ENCODE data around the gene ZNF766. TPM values are rescaled to one million over a fixed set of nuclear protein-coding genes. Genes with fewer than 3 reads are reported as not detected.

ZNF766 gene
- total RNA-seq, 2 experiments from 2014 or later, result 39.3 to 43.2 TPM

GRCh38 chr19:52230685-52231084, 38.7 kb upstream of the ZNF766 start:
- intact Hi-C loops (cut with DNase I, micrococcal nuclease), result no loop called here
- Mint-ChIP-seq H3K27ac (peak overlapping the region; percentile 45), H3K4me1 (ENCODE audit: low read depth) (no peaks in the 10 kb centered on the region), H3K9me3 (no peaks in the 10 kb centered on the region), H3K4me3 (no peak overlapping the region), H3K36me3 (ENCODE audit: low read depth) (peaks cover 32% of the 10 kb centered on the region), H3K27me3 (no peaks in the 10 kb centered on the region)
- H3K36me3 ChIP-seq (ENCODE audit: insufficient read depth, low read length), result peaks cover 27% of the 10 kb centered on the region
- H3K27ac ChIP-seq (ENCODE audit: low read depth in 1 of 2, low read length in 2 of 2), result no peak overlapping the region
- no peaks in the 10 kb centered on the region for H3K9me3 ChIP-seq (ENCODE audit: control insufficient read depth in 1 of 2, insufficient read depth in 1 of 2, low read length in 2 of 2)
- TF ChIP-seq CTCF (IDR thresholded peaks at IDR 0.05), result no peak
- ChIA-PET POLR2A (interaction anchor here (1.5 kb wide), 1 partner anchor 41 kb away, joined by 4 read pairs; the partner anchor contains the start of gene PPP2R1A), CTCF (no interaction called here)
- no peaks in the 10 kb centered on the region for H3K27me3 ChIP-seq (ENCODE audit: control insufficient read depth in 1 of 2, insufficient read depth in 2 of 2, low read length in 2 of 2)
- no peak overlapping the region for H3K4me3 ChIP-seq (ENCODE audit: low read length)
- ATAC-seq (ENCODE audit: poor library complexity), result no peak
- H3K4me1 ChIP-seq (ENCODE audit: insufficient read depth, low read length), result no peaks in the 10 kb centered on the region
- DNase-seq, result no peak

- ATAC-seq (ENCODE audit: poor library complexity), result no peak
- H3K27ac ChIP-seq (ENCODE audit: low read depth in 1 of 2, low read length in 2 of 2), result no peak overlapping the region
- no peak overlapping the region for H3K4me3 ChIP-seq (ENCODE audit: low read length)
- POLR2A ChIA-PET, result interaction anchor here (1.5 kb wide), 1 partner anchor 42 kb away, joined by 4 read pairs; the partner anchor contains the start of gene PPP2R1A
- peaks cover 26% of the 10 kb centered on the region for H3K36me3 Mint-ChIP-seq (ENCODE audit: low read depth)
- no peak overlapping the region for H3K4me3 Mint-ChIP-seq
- CTCF ChIA-PET, result no interaction called here
- no peak for DNase-seq
- H3K27me3 Mint-ChIP-seq, result no peaks in the 10 kb centered on the region
- no peak for TF ChIP-seq CTCF (IDR thresholded peaks at IDR 0.05)
- H3K9me3 Mint-ChIP-seq, result no peaks in the 10 kb centered on the region
- intact Hi-C loops (cut with DNase I, micrococcal nuclease), result no loop called here
- H3K4me1 Mint-ChIP-seq (ENCODE audit: low read depth), result no peaks in the 10 kb centered on the region
- H3K27me3 ChIP-seq (ENCODE audit: control insufficient read depth in 1 of 2, insufficient read depth in 2 of 2, low read length in 2 of 2), result no peaks in the 10 kb centered on the region
- H3K27ac Mint-ChIP-seq, result peak overlapping the region; percentile 45
- no peaks in the 10 kb centered on the region for H3K9me3 ChIP-seq (ENCODE audit: control insufficient read depth in 1 of 2, insufficient read depth in 1 of 2, low read length in 2 of 2)
- H3K36me3 ChIP-seq (ENCODE audit: insufficient read depth, low read length), result peaks cover 21% of the 10 kb centered on the region
- H3K4me1 ChIP-seq (ENCODE audit: insufficient read depth, low read length), result no peaks in the 10 kb centered on the region
Observed at GRCh38 chr19:52231154-52231910, 38.1 kb upstream of the ZNF766 start.

GRCh38 chr19:52234406-52234805, 35.0 kb upstream of the ZNF766 start:
- no peak overlapping the region for H3K27ac ChIP-seq (ENCODE audit: low read depth in 1 of 2, low read length in 2 of 2)
- H3K4me3 Mint-ChIP-seq, result no peak overlapping the region
- H3K4me1 Mint-ChIP-seq (ENCODE audit: low read depth), result no peaks in the 10 kb centered on the region
- H3K9me3 ChIP-seq (ENCODE audit: control insufficient read depth in 1 of 2, insufficient read depth in 1 of 2, low read length in 2 of 2), result no peaks in the 10 kb centered on the region
- intact Hi-C loops (cut with DNase I, micrococcal nuclease), result no loop called here
- H3K27me3 Mint-ChIP-seq, result no peaks in the 10 kb centered on the region
- ATAC-seq (ENCODE audit: poor library complexity) (no peak), DNase-seq (no peak)
- no peaks in the 10 kb centered on the region for H3K27me3 ChIP-seq (ENCODE audit: control insufficient read depth in 1 of 2, insufficient read depth in 2 of 2, low read length in 2 of 2)
- no peak for TF ChIP-seq CTCF (IDR thresholded peaks at IDR 0.05)
- H3K36me3 Mint-ChIP-seq (ENCODE audit: low read depth), result no peaks in the 10 kb centered on the region
- ChIA-PET POLR2A (no interaction called here), CTCF (no interaction called here)
- no peaks in the 10 kb centered on the region for H3K36me3 ChIP-seq (ENCODE audit: insufficient read depth, low read length)
- no peak overlapping the region for H3K4me3 ChIP-seq (ENCODE audit: low read length)
- H3K9me3 Mint-ChIP-seq, result no peaks in the 10 kb centered on the region
- H3K4me1 ChIP-seq (ENCODE audit: insufficient read depth, low read length), result no peaks in the 10 kb centered on the region
- H3K27ac Mint-ChIP-seq, result no peak overlapping the region

All from CD4-positive, alpha-beta T cell (primary cell).